H1 (cell line): ENCODE data around the gene RMND1. TPM values are rescaled to one million over a fixed set of nuclear protein-coding genes. Genes with fewer than 3 reads are reported as not detected.

Source experiments
- CTCF ChIA-PET: fragments of 300-600 bp; sonication (Branson Sonifier 250); formaldehyde crosslinking; loops from one replicate; lab custom pipeline; 2021; ENCODE audit not compliant: partially characterized antibody; lab: Charles Lee
- POLR2A ChIA-PET: fragments of 300-600 bp; sonication (Branson Sonifier 250); formaldehyde crosslinking; loops from one replicate; lab custom pipeline; 2021; ENCODE audit warnings: inconsistent platforms; ENCODE audit not compliant: partially characterized antibody; lab: Charles Lee
- DNase-seq, 2 experiments: peaks; one replicate each; pipeline versions ENCODE4 v3.0.0 to v3.0.0-alpha.2; 2010 to 2022; ENCODE audit warnings: low spot score in 2 of 2, low read depth in 1 of 2, mixed read lengths in 1 of 2
- FAIRE-seq: peaks from 2 replicates; lab custom pipeline; 2011; peaks lifted over from hg19 to GRCh38; lab: Jason Lieb, UNC
- H2AFZ ChIP-seq: 2 replicates; pipeline ENCODE4 v1.8.1; 2012; ENCODE audit warnings: low read length, inconsistent platforms
- H2AK5ac ChIP-seq: 2 replicates; pipeline ENCODE4 v1.6.1; 2013; ENCODE audit warnings: low read depth, low read length
- H2BK120ac ChIP-seq: replicated peaks from 2 replicates; pipeline ENCODE3; 2013; ENCODE audit warnings: low read depth, low read length, inconsistent platforms
- H2BK12ac ChIP-seq: 2 replicates; pipeline ENCODE4 v1.6.1; 2013; ENCODE audit warnings: low read depth, low read length
- H2BK15ac ChIP-seq: 2 replicates; pipeline ENCODE4 v1.6.1; 2013; ENCODE audit warnings: low read length
- H2BK20ac ChIP-seq: 2 replicates; pipeline ENCODE4 v1.6.1; 2013; ENCODE audit warnings: low read length
- H2BK5ac ChIP-seq: 2 replicates; pipeline ENCODE4 v1.6.1; 2013; ENCODE audit warnings: low read depth, low read length
- H3K14ac ChIP-seq: 2 replicates; pipeline ENCODE4 v1.6.1; 2013; ENCODE audit warnings: inconsistent platforms; ENCODE audit not compliant: insufficient read length
- H3K18ac ChIP-seq: 2 replicates; pipeline ENCODE4 v1.6.1; 2013; ENCODE audit warnings: low read length; ENCODE audit errors: extremely low read depth
- H3K23ac ChIP-seq: 2 replicates; pipeline ENCODE4 v1.6.1; 2013; ENCODE audit warnings: inconsistent platforms; ENCODE audit not compliant: insufficient read length
- H3K23me2 ChIP-seq: 2 replicates; pipeline ENCODE4 v1.6.1; 2013; ENCODE audit warnings: low read depth, low read length
- H3K27ac ChIP-seq: 2 replicates; pipeline ENCODE4 v1.6.1; 2011; ENCODE audit warnings: low read depth, low read length, inconsistent platforms
- H3K27me3 ChIP-seq, 4 experiments: replicated peaks in 1 of 4; 1 replicate in 1 of 4; 2 replicates in 3 of 4; pipeline versions ENCODE4 v1.6.1 to v1.8.1; 2011 to 2013; ENCODE audit warnings: low read length in 3 of 4, mild to moderate bottlenecking in 3 of 4, inconsistent platforms in 2 of 4, mixed read lengths in 2 of 4, moderate library complexity in 1 of 4; ENCODE audit not compliant: control insufficient read depth in 3 of 4, insufficient read depth in 3 of 4; ENCODE audit errors: extremely low read depth in 1 of 4
- H3K36me3 ChIP-seq, 4 experiments: 2 replicates each; pipeline versions ENCODE4 v1.6.1 to v1.8.1; 2011 to 2013; ENCODE audit warnings: mild to moderate bottlenecking in 4 of 4, low read length in 3 of 4, moderate library complexity in 2 of 4, control low read depth in 1 of 4, inconsistent platforms in 1 of 4; ENCODE audit not compliant: insufficient read depth in 4 of 4, control insufficient read depth in 2 of 4
- H3K4ac ChIP-seq: replicated peaks from 2 replicates; pipeline ENCODE3; 2013; ENCODE audit warnings: low read length, low read depth, mixed read lengths, inconsistent platforms; ENCODE audit not compliant: insufficient read length
- H3K4me1 ChIP-seq, 4 experiments: replicated peaks in 1 of 4; 1 replicate in 1 of 4; 2 replicates in 3 of 4; pipeline versions ENCODE4 v1.6.1 to v1.8.1; 2011 to 2013; ENCODE audit warnings: low read length in 3 of 4, inconsistent platforms in 2 of 4, mixed read lengths in 1 of 4; ENCODE audit not compliant: insufficient read depth in 4 of 4, control insufficient read depth in 3 of 4
- H3K4me2 ChIP-seq, 2 experiments: 2 replicates each; pipeline versions ENCODE4 v1.6.1 to v1.8.1; 2011 to 2013; ENCODE audit warnings: low read depth in 2 of 2, low read length in 2 of 2, control low read depth in 1 of 2, inconsistent platforms in 1 of 2, mild to moderate bottlenecking in 1 of 2; ENCODE audit not compliant: insufficient read depth in 1 of 2
- H3K4me3 ChIP-seq, 4 experiments: fragments of 200-600, 300-600 bp in 1 of 4; sonication (generic), shearing (Covaris generic), sonication (Bioruptor Twin) in 1 of 4; 2 replicates each; pipeline versions ENCODE4 v1.5.1 to v1.8.1; 2011 to 2016; ENCODE audit warnings: low read length in 4 of 4, low read depth in 3 of 4, control low read depth in 2 of 4, inconsistent platforms in 2 of 4, mild to moderate bottlenecking in 2 of 4, mixed read lengths in 1 of 4, moderate library complexity in 1 of 4; ENCODE audit not compliant: insufficient read depth in 2 of 4; ENCODE audit errors: extremely low read depth in 1 of 4
- H3K56ac ChIP-seq: replicated peaks from 2 replicates; pipeline ENCODE3; 2013; ENCODE audit warnings: low read depth, mild to moderate bottlenecking, mixed read lengths, low read length, inconsistent platforms; ENCODE audit not compliant: insufficient read length
- H3K79me1 ChIP-seq: 2 replicates; pipeline ENCODE4 v1.6.1; 2013; ENCODE audit warnings: low read depth, low read length, control low read depth
- H3K79me2 ChIP-seq, 2 experiments: 2 replicates each; pipeline versions ENCODE4 v1.6.1 to v1.8.1; 2012 to 2013; ENCODE audit warnings: low read length in 2 of 2, mild to moderate bottlenecking in 2 of 2, inconsistent platforms in 1 of 2; ENCODE audit not compliant: insufficient read depth in 2 of 2, control insufficient read depth in 1 of 2
- H3K9ac ChIP-seq, 4 experiments: replicated peaks in 1 of 4; 1 replicate in 1 of 4; 2 replicates in 3 of 4; pipeline versions ENCODE4 v1.6.1 to v1.8.1; 2011 to 2013; ENCODE audit warnings: low read depth in 3 of 4, low read length in 3 of 4, control low read depth in 2 of 4, mild to moderate bottlenecking in 2 of 4, moderate library complexity in 2 of 4, inconsistent platforms in 1 of 4; ENCODE audit errors: extremely low read depth in 1 of 4
- H3K9me3 ChIP-seq, 2 experiments: 2 replicates each; pipeline versions ENCODE4 v1.6.1 to v1.8.1; 2012 to 2013; ENCODE audit warnings: mild to moderate bottlenecking in 2 of 2, moderate library complexity in 2 of 2, control low read depth in 1 of 2, inconsistent platforms in 1 of 2, low read depth in 1 of 2, low read length in 1 of 2, mixed read lengths in 1 of 2; ENCODE audit not compliant: insufficient read depth in 2 of 2
- H4K20me1 ChIP-seq, 2 experiments: replicated peaks in 1 of 2; 2 replicates each; pipeline versions ENCODE3 to v1.8.1; 2011 to 2013; ENCODE audit warnings: inconsistent platforms in 2 of 2, low read length in 2 of 2, mild to moderate bottlenecking in 1 of 2; ENCODE audit not compliant: insufficient read depth in 2 of 2, control insufficient read depth in 1 of 2
- H4K5ac ChIP-seq: 2 replicates; pipeline ENCODE4 v1.6.1; 2013; ENCODE audit warnings: low read length, low read depth, mixed read lengths, inconsistent platforms; ENCODE audit not compliant: insufficient read length
- H4K8ac ChIP-seq: 2 replicates; pipeline ENCODE4 v1.8.0; 2013; ENCODE audit warnings: mild to moderate bottlenecking, moderate library complexity, low read length, inconsistent platforms; ENCODE audit not compliant: insufficient read depth; ENCODE audit errors: extremely low read depth
- H4K91ac ChIP-seq: replicated peaks from 2 replicates; pipeline ENCODE3; 2013; ENCODE audit warnings: low read length, mixed read lengths, inconsistent platforms; ENCODE audit not compliant: insufficient read length
- ASH2L ChIP-seq: fragments of 200-600, 300-600 bp; sonication (generic); IDR thresholded peaks from one replicate; pipeline ENCODE4 v1.7.1; 2017; ENCODE audit warnings: low read length
- FOSL1 ChIP-seq: IDR thresholded peaks from 2 replicates; pipeline ENCODE4 v1.6.1; 2011; ENCODE audit warnings: mild to moderate bottlenecking, low read depth, low read length, moderate library complexity; ENCODE audit not compliant: insufficient read depth
- KDM5A ChIP-seq: fragments of 200-600 bp; IDR thresholded peaks from 2 replicates; pipeline ENCODE4 v1.7.1; 2012; ENCODE audit warnings: mild to moderate bottlenecking, low read length, inconsistent platforms, mixed read lengths
- WGBS, 2 experiments: shearing (Covaris generic) in 1 of 2; methylation state at CpG; one replicate each; pipeline versions ENCODE4 v1.1.6 to v1.1.7; 2013 to 2015; ENCODE audit warnings: low lambda C conversion rate in 2 of 2, mixed read lengths in 2 of 2, inconsistent platforms in 1 of 2, low coverage in 1 of 2, missing lambda C conversion rate in 1 of 2; ENCODE audit not compliant: insufficient replicate concordance in 2 of 2, insufficient coverage in 1 of 2, insufficient read length in 1 of 2; ENCODE audit errors: extremely low coverage in 1 of 2, missing lambda C conversion rate in 1 of 2; 5-methylcytosine and 5-hydroxymethylcytosine counted together
- polyA plus RNA-seq, 7 experiments: library from polyadenylated mRNA; depleted of rRNA in 3 of 7; stranded (reverse) in 5 of 7; unstranded in 2 of 7; fragments of >200 nt in 5 of 7; fragments of 200-250 nt in 2 of 7; gene quantifications; 1 replicate in 5 of 7; 2 replicates in 1 of 7; 4 replicates in 1 of 7; pipeline versions ENCODE4 v1.2.1 to v1.2.3, GENCODE V29; 2011 to 2013; ENCODE audit warnings: missing spikeins in 2 of 7, mixed read lengths in 2 of 7
- total RNA-seq: library from RNA; stranded (reverse); fragmentation: NEBNext Ultra II Directional; extraction: Animal tissue kit (Norgen Biotek cat#: 25700); gene quantifications from 2 replicates; pipeline ENCODE4 v1.2.1, GENCODE V29; 2021

Gene RMND1
- total and polyA plus RNA-seq, 2 of the 8 experiments (the other 6 are each of a cell fraction or from before 2014, with no cell fraction given): 7.3 to 21.9 TPM

DNA sequence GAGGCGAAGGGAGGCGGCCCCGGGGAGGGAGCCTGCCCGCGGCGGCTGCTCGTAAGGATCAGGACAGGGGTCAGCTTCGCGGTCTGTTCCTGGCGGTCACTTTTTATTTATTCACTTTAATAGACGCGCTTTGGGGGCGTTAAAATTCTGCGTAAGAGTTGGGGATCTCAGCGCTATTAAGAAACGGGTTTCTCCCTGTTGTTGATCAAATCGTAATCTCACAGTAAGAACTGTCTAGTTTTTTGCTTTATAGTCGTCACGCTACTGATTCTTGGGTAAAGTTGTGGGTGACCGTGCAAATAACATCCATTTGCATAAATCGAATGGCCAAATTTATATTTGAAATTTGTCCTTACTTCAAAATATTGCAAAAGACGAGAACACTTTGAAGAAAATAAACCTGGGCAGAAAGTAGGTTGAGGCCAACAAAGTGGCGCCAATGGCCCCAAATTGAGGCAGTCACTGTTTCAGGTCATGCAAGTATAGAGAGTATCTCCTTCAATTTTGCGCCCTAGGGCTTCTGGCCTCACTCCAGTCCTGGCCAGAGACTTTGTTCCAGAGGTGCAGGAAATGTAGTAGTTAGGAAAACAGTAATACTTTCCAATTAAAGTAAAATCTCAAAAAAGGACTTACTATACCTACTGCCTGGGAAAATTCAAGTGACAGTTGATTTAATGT is 963 bp upstream of the RMND1 start:
- no peak overlapping the region for H3K23ac ChIP-seq
- no peak overlapping the region for H4K8ac ChIP-seq
- H3K4me3 ChIP-seq: peak overlapping the region; percentile 83 to 92 (median 87)
- no peak overlapping the region for H3K56ac ChIP-seq
- no peaks in the 10 kb centered on the region for H3K27me3 ChIP-seq
- no peak overlapping the region for H3K14ac ChIP-seq
- no peaks in the 10 kb centered on the region for H3K79me1 ChIP-seq
- H2BK120ac ChIP-seq: no peak overlapping the region
- DNase-seq (no peak), FAIRE-seq (no peak)
- H3K18ac ChIP-seq: no peak overlapping the region
- POLR2A ChIA-PET: interaction anchor here (0.7 to 3.4 kb wide), 9 partner anchors 9 to 63 kb away, joined by 3 to 18 read pairs (median 5); no protein-coding TSS in a partner anchor
- H3K9me3 ChIP-seq: peaks cover 0 to 3% of the 10 kb centered on the region in 2 experiments; a peak in 1 of 4 replicates
- no peak overlapping the region for H2AK5ac ChIP-seq
- no peak overlapping the region for H4K5ac ChIP-seq
- peaks cover 0 to 3% of the 10 kb centered on the region in 2 experiments for H4K20me1 ChIP-seq
- H3K4ac ChIP-seq: no peak overlapping the region
- no peak overlapping the region for H2AFZ ChIP-seq
- peak overlapping the region; percentile 69 to 81 (median 74) for H3K9ac ChIP-seq
- peak overlapping the region; percentile 78; the same call in 1 of the 2 replicates for H3K27ac ChIP-seq
- H3K4me2 ChIP-seq: peak overlapping the region; percentile 70
- CTCF ChIA-PET: interaction anchor here (1.9 to 2.0 kb wide), 2 partner anchors 11 to 47 kb away, joined by 5 to 11 read pairs; no protein-coding TSS in a partner anchor
- TF ChIP-seq FOSL1 (no peak), KDM5A (peak; percentile 5; the same call in 1 of the 2 replicates), ASH2L (peak; percentile 97)
- H3K36me3 ChIP-seq: peaks cover 0 to 10% (median 4%) of the 10 kb centered on the region in 4 experiments; a peak in 4 of 8 replicates
- no peak overlapping the region for H4K91ac ChIP-seq
- H3K79me2 ChIP-seq: peaks cover 6 to 62% of the 10 kb centered on the region in 2 experiments
- peaks cover 0 to 3% (median 0%) of the 10 kb centered on the region in 4 experiments; a peak in 1 of 7 replicates for H3K4me1 ChIP-seq
- 0 out of 2 replicates have a peak overlapping the region, but pooled peaks have one; percentile 8 for H2BK5ac ChIP-seq
- H3K23me2 ChIP-seq: no peaks in the 10 kb centered on the region; the same call in 1 of the 2 replicates
- H2BK15ac ChIP-seq: no peak overlapping the region
- H2BK20ac ChIP-seq: no peak overlapping the region
- 1% methylated on average over 24 of the region's 24 CpGs; no CpG with 5 or more reads in 1 of the 2 experiments for WGBS, 2 experiments
- no peak overlapping the region for H2BK12ac ChIP-seq
